A673 (cell line): ENCODE results near the gene WDFY4. TPM values are rescaled to one million over a fixed set of nuclear protein-coding genes. Genes with fewer than 3 reads are reported as not detected.

Source experiments
- BruUV-seq: library from RNA; stranded (reverse); fragments of 400-500 nt; replicated peaks from 2 replicates; lab custom pipeline; 2021; lab: Mats Ljungman, UMichigan
- CTCF ChIA-PET: fragments of 300-600 bp; sonication (Branson Sonifier 250); formaldehyde crosslinking; loops from one replicate; lab custom pipeline; 2022; ENCODE audit warnings: antibody characterized with exemption; lab: Charles Lee
- POLR2A ChIA-PET: fragments of 300-600 bp; sonication (Branson Sonifier 250); formaldehyde crosslinking; loops from one replicate; lab custom pipeline; 2022; ENCODE audit warnings: antibody characterized with exemption; ENCODE audit not compliant: low non-redundant PET; lab: Charles Lee
- DNase-seq: peaks from one replicate; pipeline ENCODE4 v3.0.0-alpha.2; 2015; ENCODE audit warnings: low spot score
- H3K27ac ChIP-seq: fragments of 200-600 bp; sonication (generic); 2 replicates; pipeline ENCODE4 v1.5.1; 2016; ENCODE audit warnings: mixed run types, low read depth, mild to moderate bottlenecking, mixed read lengths, antibody characterized with exemption, low read length; ENCODE audit not compliant: poor library complexity, severe bottlenecking
- H3K27me3 ChIP-seq: fragments of 200-600 bp; sonication (generic); replicated peaks from 2 replicates; pipeline ENCODE4 v1.6.1; 2017; ENCODE audit warnings: mixed run types, low read depth, mild to moderate bottlenecking, mixed read lengths, antibody characterized with exemption, low read length; ENCODE audit not compliant: insufficient read depth, poor library complexity
- H3K36me3 ChIP-seq: fragments of 200-600 bp; sonication (generic); 2 replicates; pipeline ENCODE4 v1.6.1; 2016; ENCODE audit warnings: mixed run types, mild to moderate bottlenecking, mixed read lengths, antibody characterized with exemption, low read length; ENCODE audit not compliant: insufficient read depth, poor library complexity, severe bottlenecking
- H3K4me1 ChIP-seq: fragments of 200-600 bp; sonication (generic); 2 replicates; pipeline ENCODE4 v1.6.1; 2017; ENCODE audit warnings: mixed run types, mild to moderate bottlenecking, mixed read lengths, antibody characterized with exemption, low read length; ENCODE audit not compliant: insufficient read depth, poor library complexity, severe bottlenecking
- H3K4me3 ChIP-seq: fragments of 200-600 bp; sonication (generic); 2 replicates; pipeline ENCODE4 v1.5.1; 2016; ENCODE audit warnings: low read depth, mixed run types, mild to moderate bottlenecking, mixed read lengths, low read length; ENCODE audit not compliant: poor library complexity, severe bottlenecking
- H3K9me3 ChIP-seq: fragments of 200-600 bp; sonication (generic); 2 replicates; pipeline ENCODE4 v1.6.1; 2016; ENCODE audit warnings: mixed run types, low read depth, mild to moderate bottlenecking, mixed read lengths, antibody characterized with exemption, low read length; ENCODE audit not compliant: poor library complexity, severe bottlenecking
- CTCF ChIP-seq: fragments of 300-800, 200-600 bp; sonication (generic); conservative IDR thresholded peaks from 2 replicates; pipeline ENCODE4 v1.5.1; 2017; ENCODE audit warnings: low read depth, mild to moderate bottlenecking, antibody characterized with exemption, low read length, moderate library complexity, mixed read lengths
- EZH2 ChIP-seq: fragments of 200-600 bp; sonication (generic); IDR thresholded peaks from 2 replicates; pipeline ENCODE4 v1.6.1; 2017; ENCODE audit warnings: borderline replicate concordance, low read depth, mild to moderate bottlenecking, mixed read lengths, antibody characterized with exemption, low read length; ENCODE audit not compliant: poor library complexity, severe bottlenecking
- intact Hi-C: fragments of 100-400 bp; cut with micrococcal nuclease; formaldehyde crosslinking; loops from one replicate; pipeline ENCODE4 v1.10.0; 2022; ENCODE audit not compliant: unreplicated experiment
- total RNA-seq: library from RNA; stranded (reverse); gene quantifications from 2 replicates; pipeline ENCODE4 v1.2.3, GENCODE V29; 2021

The WDFY4 gene
- total RNA-seq, 1 experiment from 2014 or later = not detected

GRCh38 chr10:48819783-48820182, 135.1 kb downstream of the WDFY4 start:
- ChIA-PET POLR2A (no interaction called here), CTCF (no interaction called here)
- Histone ChIP-seq H3K27ac (no peak overlapping the region), H3K4me1 (no peaks in the 10 kb centered on the region), H3K36me3 (no peaks in the 10 kb centered on the region), H3K4me3 (no peak overlapping the region), H3K27me3 (peaks cover 13% of the 10 kb centered on the region), H3K9me3 (no peaks in the 10 kb centered on the region)
- no TSS peak for BruUV-seq
- DNase-seq = no peak
- intact Hi-C loops = no loop called here
- no peak for TF ChIP-seq EZH2
- no peak for TF ChIP-seq CTCF

DNA sequence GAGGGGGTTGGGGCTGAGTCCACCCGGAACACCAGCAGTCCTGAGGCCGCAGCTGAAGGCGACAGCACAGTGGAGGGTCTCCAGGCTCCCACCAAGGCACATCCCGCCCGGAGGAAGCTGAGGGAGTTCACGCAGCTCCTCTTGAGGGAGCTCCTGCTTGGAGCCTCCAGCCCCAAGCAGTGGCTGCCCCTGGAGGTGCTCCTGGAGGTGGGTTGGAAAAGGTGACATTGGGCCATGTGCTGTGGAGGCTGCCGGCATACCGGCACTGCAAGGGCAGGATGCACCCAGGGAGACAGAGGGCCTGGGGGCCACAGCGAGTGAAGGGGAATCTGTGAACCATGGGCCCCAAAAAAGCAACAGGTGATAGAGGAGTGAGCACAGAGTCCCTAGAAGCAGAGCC, 135.6 kb downstream of the WDFY4 start:
- peaks cover 13% of the 10 kb centered on the region for H3K27me3 ChIP-seq
- no peak overlapping the region for H3K4me3 ChIP-seq
- intact Hi-C loops = no loop called here
- no peak for DNase-seq
- TF ChIP-seq CTCF (no peak), EZH2 (no peak)
- ChIA-PET CTCF (no interaction called here), POLR2A (no interaction called here)
- no TSS peak for BruUV-seq
- H3K36me3 ChIP-seq = no peaks in the 10 kb centered on the region
- H3K4me1 ChIP-seq = no peaks in the 10 kb centered on the region
- no peaks in the 10 kb centered on the region for H3K9me3 ChIP-seq
- H3K27ac ChIP-seq = no peak overlapping the region

- ChIA-PET CTCF (no interaction called here), POLR2A (no interaction called here)
- H3K27ac ChIP-seq = no peak overlapping the region
- intact Hi-C loops = no loop called here
- no peak overlapping the region for H3K4me3 ChIP-seq
- H3K9me3 ChIP-seq = no peaks in the 10 kb centered on the region
- peaks cover 13% of the 10 kb centered on the region for H3K27me3 ChIP-seq
- BruUV-seq = no TSS peak
- H3K36me3 ChIP-seq = no peaks in the 10 kb centered on the region
- DNase-seq = no peak
- H3K4me1 ChIP-seq = no peaks in the 10 kb centered on the region
- no peak for TF ChIP-seq CTCF
- no peak for TF ChIP-seq EZH2
Measured at GRCh38 chr10:48820699-48821098, 136.0 kb downstream of the WDFY4 start.
